KOPT-K1 (cell line): ENCODE data around the gene DNAJB7.
"Not testable (repeated sequence)": the region's sequence is repeated elsewhere in the genome, so short reads cannot be mapped to it uniquely, and the experiment has no call there.

Experiments used
- H3K27ac ChIP-seq: fragments of 200-600 bp; sonication (generic); 2 replicates; pipeline ENCODE4 v1.5.1; 2016; ENCODE audit warnings: antibody characterized with exemption, mild to moderate bottlenecking, low read depth, low read length; ENCODE audit not compliant: poor library complexity, severe bottlenecking
- H3K36me3 ChIP-seq: fragments of 200-600 bp; sonication (generic); 2 replicates; pipeline ENCODE4 v1.5.1; 2017; ENCODE audit warnings: antibody characterized with exemption, mild to moderate bottlenecking, low read length, moderate library complexity; ENCODE audit not compliant: insufficient read depth
- H3K9me3 ChIP-seq: fragments of 200-600 bp; sonication (generic); 2 replicates; pipeline ENCODE4 v1.5.1; 2017; ENCODE audit warnings: antibody characterized with exemption, low read length, mild to moderate bottlenecking; ENCODE audit not compliant: insufficient read depth, poor library complexity, severe bottlenecking

The DNAJB7 gene

GRCh38 chr22:40856513-40857308 lies 5.2 kb downstream of the DNAJB7 start, which contains the start of the genes ST13 and XPNPEP3:
Gene ST13, minus strand, starts transcription at chr22:40856639. Its CDS starts 99 bp downstream, at chr22:40856540.
Gene XPNPEP3, plus strand, starts transcription at chr22:40857148. Its CDS starts 34 bp downstream, at chr22:40857182.
- H3K27ac ChIP-seq, result peak within 1 kb of the TSS; percentile 94
- peaks cover 31% of the 10 kb centered on the region for H3K36me3 ChIP-seq
- no peaks in the 10 kb centered on the region for H3K9me3 ChIP-seq

DNA sequence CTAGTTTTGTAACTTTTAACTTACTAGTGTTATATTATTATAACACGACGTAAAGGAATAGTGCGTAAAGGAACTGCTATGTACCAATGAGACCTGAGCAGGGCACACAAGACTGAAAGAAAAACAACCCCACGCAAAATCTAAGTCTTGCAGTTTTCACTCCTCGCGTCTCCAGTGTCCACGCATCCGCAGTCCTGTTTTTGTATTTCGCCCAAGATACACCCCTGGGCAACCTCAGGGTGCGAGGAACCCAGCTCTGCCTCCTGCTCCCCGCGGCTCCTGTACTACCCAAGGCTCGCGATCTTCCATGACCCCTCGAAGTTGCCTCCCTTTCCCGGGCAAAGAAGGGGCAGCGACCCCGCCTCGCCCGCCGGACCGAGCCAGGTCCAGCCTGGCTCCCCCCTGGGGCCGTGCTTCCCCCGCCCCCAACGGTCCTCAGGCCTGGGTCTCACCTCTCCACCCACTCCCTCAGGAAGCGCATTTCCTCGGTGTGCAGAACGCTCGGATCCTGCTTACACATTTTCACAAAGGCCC lies 5.9 kb downstream of the DNAJB7 start:
- Histone ChIP-seq H3K27ac (peak overlapping the region; percentile 94), H3K36me3 (peaks cover 34% of the 10 kb centered on the region), H3K9me3 (no peaks in the 10 kb centered on the region)

DNA sequence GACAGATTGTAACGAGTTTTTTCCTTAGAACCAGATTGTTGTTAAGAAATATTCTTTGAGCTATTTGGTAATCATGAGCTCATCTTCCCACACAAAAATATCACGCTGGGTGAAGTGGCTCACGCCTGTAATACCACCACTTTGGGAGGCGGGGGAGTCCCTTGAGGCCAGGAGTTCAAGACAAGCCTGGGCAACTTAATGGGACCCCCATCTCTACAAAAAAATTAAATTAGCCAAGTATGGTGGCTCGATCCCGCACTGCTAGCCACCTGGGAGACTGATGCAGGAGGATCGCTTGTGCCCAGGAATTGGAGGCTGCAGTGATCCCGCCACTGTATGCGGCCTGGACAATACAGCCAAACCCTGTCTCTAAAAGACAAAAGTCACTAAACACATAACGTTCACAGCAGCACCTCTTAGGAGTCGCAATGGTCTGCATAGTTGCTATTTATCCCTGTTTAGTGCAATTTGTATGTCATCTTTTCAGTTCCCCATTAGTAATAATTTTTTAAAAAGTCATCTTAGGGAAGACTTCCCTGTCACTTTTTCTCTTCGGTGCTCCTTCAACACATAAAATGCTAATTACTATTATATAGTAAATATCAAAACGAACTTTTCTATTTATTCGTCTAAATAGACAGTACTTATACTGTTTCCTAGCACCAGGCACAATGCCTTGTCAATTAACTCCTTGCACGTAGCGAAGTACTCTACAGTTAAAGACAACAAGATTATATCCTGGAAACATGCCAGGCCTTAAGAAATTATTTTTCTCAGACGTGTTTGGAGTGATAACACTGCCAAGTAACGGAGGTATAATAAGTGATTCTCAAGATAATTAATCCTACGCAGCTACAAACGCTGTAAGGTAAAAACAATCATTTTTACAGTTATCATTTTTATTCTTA lies 6.6 kb downstream of the DNAJB7 start:
- H3K36me3 ChIP-seq, result peaks cover 42% of the 10 kb centered on the region
- H3K27ac ChIP-seq, result peak overlapping the region; percentile 94
- no peaks in the 10 kb centered on the region for H3K9me3 ChIP-seq

- peaks cover 55% of the 10 kb centered on the region for H3K36me3 ChIP-seq
Measured at GRCh38 chr22:40853961-40854360, 8.0 kb downstream of the DNAJB7 start.

DNA sequence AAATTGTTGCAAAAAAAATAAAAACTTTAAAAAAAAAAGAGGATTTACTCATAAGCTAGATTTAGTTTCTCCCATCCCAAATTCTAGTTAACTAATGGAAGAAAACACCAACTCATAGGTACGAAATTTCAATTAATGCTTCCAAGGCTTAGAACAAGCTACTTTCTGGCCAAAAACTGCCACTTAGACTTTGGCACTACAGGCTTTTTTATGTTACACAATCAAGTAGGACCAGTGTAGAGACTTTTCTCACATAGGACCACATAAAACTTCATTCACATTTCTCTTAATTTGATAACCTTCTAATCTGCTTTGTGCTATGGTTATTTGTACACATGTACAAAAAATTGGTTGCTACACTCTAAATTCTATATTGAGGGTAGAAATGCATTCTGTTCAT lies 8.6 kb downstream of the DNAJB7 start:
- Histone ChIP-seq H3K36me3 (peaks cover 61% of the 10 kb centered on the region), H3K27ac (peak overlapping the region; percentile 8), H3K9me3 (no peaks in the 10 kb centered on the region)

More at GRCh38 chr22:40853961-40854360, 8.0 kb downstream of the DNAJB7 start:
- Histone ChIP-seq H3K27ac (peak overlapping the region; percentile 8), H3K9me3 (no peaks in the 10 kb centered on the region)

GRCh38 chr22:40845816-40846215 lies 16.1 kb downstream of the DNAJB7 start:
- H3K9me3 ChIP-seq, H3K27ac ChIP-seq: not testable (repeated sequence)
- H3K36me3 ChIP-seq, result peaks cover 100% of the 10 kb centered on the region

- no peak overlapping the region for H3K27ac ChIP-seq
- H3K9me3 ChIP-seq, result no peaks in the 10 kb centered on the region
- H3K36me3 ChIP-seq, result peaks cover 100% of the 10 kb centered on the region
Measured at GRCh38 chr22:40844951-40845350, 17.0 kb downstream of the DNAJB7 start.

DNA sequence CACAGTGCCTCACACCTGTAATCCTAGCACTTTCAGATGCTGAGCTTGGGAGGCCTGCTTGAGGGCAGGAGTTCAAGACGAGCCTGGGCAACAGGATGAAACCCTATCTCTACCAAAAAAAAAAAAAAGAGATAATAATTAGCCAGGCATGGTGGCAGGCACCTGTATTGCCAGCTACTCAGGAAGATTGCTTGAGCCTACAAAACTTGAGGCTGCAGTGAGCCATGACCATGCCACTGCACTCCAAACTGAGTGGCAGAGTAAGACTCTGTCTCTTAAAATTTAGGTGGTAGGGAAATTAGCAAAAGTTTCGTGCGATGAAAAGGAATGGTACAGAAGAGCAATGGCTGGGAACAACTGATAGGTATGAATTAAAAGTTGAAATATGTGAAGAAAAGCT lies 23.4 kb downstream of the DNAJB7 start:
- Histone ChIP-seq H3K9me3 (no peaks in the 10 kb centered on the region), H3K36me3 (peaks cover 98% of the 10 kb centered on the region), H3K27ac (no peak overlapping the region)

- peaks cover 98% of the 10 kb centered on the region for H3K36me3 ChIP-seq
- H3K9me3 ChIP-seq, result no peaks in the 10 kb centered on the region
- H3K27ac ChIP-seq, result no peak overlapping the region
Measured at GRCh38 chr22:40834619-40835018, 27.3 kb downstream of the DNAJB7 start.

- H3K27ac ChIP-seq, result no peak overlapping the region
- no peaks in the 10 kb centered on the region for H3K9me3 ChIP-seq
- H3K36me3 ChIP-seq, result peaks cover 98% of the 10 kb centered on the region
Measured at GRCh38 chr22:40829131-40829530, 32.8 kb downstream of the DNAJB7 start.

GRCh38 chr22:40826984-40827741 lies 34.8 kb downstream of the DNAJB7 start:
- Histone ChIP-seq H3K36me3 (peaks cover 98% of the 10 kb centered on the region), H3K9me3 (no peaks in the 10 kb centered on the region), H3K27ac (no peak overlapping the region)

- peaks cover 91% of the 10 kb centered on the region for H3K36me3 ChIP-seq
Measured at GRCh38 chr22:40826292-40826691, 35.6 kb downstream of the DNAJB7 start.

GRCh38 chr22:40823426-40823825 lies 38.5 kb downstream of the DNAJB7 start:
- Histone ChIP-seq H3K36me3 (peaks cover 62% of the 10 kb centered on the region), H3K9me3 (no peaks in the 10 kb centered on the region), H3K27ac (no peak overlapping the region)

More at GRCh38 chr22:40826292-40826691, 35.6 kb downstream of the DNAJB7 start:
- not testable (repeated sequence) for H3K9me3 ChIP-seq, H3K27ac ChIP-seq

- H3K36me3 ChIP-seq, result peaks cover 30% of the 10 kb centered on the region
- H3K27ac ChIP-seq, result peak overlapping the region; percentile 78
- no peaks in the 10 kb centered on the region for H3K9me3 ChIP-seq
Measured at GRCh38 chr22:40819599-40820140, 42.2 kb downstream of the DNAJB7 start.
